Stomach (tissue), 9 donors: ENCODE measurements around the gene FARS2. TPM values are rescaled to one million over a fixed set of nuclear protein-coding genes. Genes with fewer than 3 reads are reported as not detected.

Experiments
- DNase-seq, 2 donors: peaks; one replicate each; pipeline versions ENCODE4 v3.0.0 to v3.0.0-alpha.2; 2013 to 2019
- H3K27ac ChIP-seq, 5 donors: fragments of 200-600 bp in 4 of 5; sonication (generic) in 4 of 5; one replicate each; pipeline ENCODE4 v1.5.1; 2013 to 2019; ENCODE audit warnings: mild to moderate bottlenecking in 1 of 5, moderate library complexity in 1 of 5
- H3K27me3 ChIP-seq, 3 donors: fragments of 200-600 bp; sonication (generic); one replicate each; pipeline ENCODE4 v1.5.1; 2017 to 2019; ENCODE audit warnings: mixed run types in 1 of 3
- H3K36me3 ChIP-seq, 4 donors: fragments of 200-600 bp; sonication (generic); 1 replicate in 3 of 4; 2 replicates in 1 of 4; pipeline ENCODE4 v1.5.1; 2016 to 2019
- H3K4me1 ChIP-seq, 4 donors: fragments of 200-600 bp; sonication (generic); one replicate each; pipeline ENCODE4 v1.5.1; 2016 to 2019
- H3K4me3 ChIP-seq, 4 donors: fragments of 200-600 bp; sonication (generic) in 3 of 4; one replicate each; pipeline ENCODE4 v1.5.1; 2016 to 2019; ENCODE audit warnings: mild to moderate bottlenecking in 1 of 4
- H3K9me3 ChIP-seq, 4 donors: fragments of 200-600 bp; sonication (generic); one replicate each; pipeline ENCODE4 v1.5.1; 2016 to 2019
- CTCF ChIP-seq, 7 experiments: fragments of 450-650 bp in 4 of 7; fragments of 200-600 bp in 3 of 7; sonication (generic) in 3 of 7; IDR thresholded peaks; one replicate each; pipeline ENCODE4 v1.5.1; 2016 to 2019; ENCODE audit warnings: antibody characterized with exemption in 7 of 7, control low read depth in 2 of 7, mild to moderate bottlenecking in 1 of 7
- EP300 ChIP-seq: sonication (generic); formaldehyde crosslinking; IDR thresholded peaks from one replicate; pipeline ENCODE4 v1.6.1; 2017; ENCODE audit warnings: antibody characterized with exemption
- POLR2A ChIP-seq, 4 donors: fragments of 450-650 bp; IDR thresholded peaks; one replicate each; pipeline ENCODE4 v1.6.1; 2016; ENCODE audit warnings: antibody characterized with exemption in 4 of 4, control low read depth in 2 of 4, mild to moderate bottlenecking in 1 of 4, moderate library complexity in 1 of 4
- POLR2AphosphoS5 ChIP-seq, 3 donors: sonication (generic); formaldehyde crosslinking; IDR thresholded peaks; one replicate each; pipeline ENCODE4 v1.6.1; 2016; ENCODE audit warnings: antibody characterized with exemption in 3 of 3
- WGBS, 5 donors: extraction: QIAGEN DNeasy Blood & Tissue Kit in 3 of 5; methylation state at CpG; one replicate each; pipeline versions ENCODE4 v1.1.5 to v1.1.7; 2013 to 2018; 5-methylcytosine and 5-hydroxymethylcytosine counted together
- intact Hi-C: fragments of 100-400 bp; cut with DNase I; formaldehyde crosslinking; loops from one replicate; pipeline ENCODE4 v1.15.1; 2023; ENCODE audit warnings: low total_unique reads
- polyA plus RNA-seq, 3 donors: library from polyadenylated mRNA; stranded (reverse); fragments of 200-250 nt; gene quantifications; one replicate each; pipeline ENCODE4 v1.2.3, GENCODE V29; 2013
- total RNA-seq, 5 donors: library from RNA; depleted of rRNA; stranded (reverse); fragments of >200 nt; gene quantifications; one replicate each; pipeline versions ENCODE4 v1.1.0 to v1.2.3, GENCODE V29; 2014 to 2016
- donor health status: healthy with polysubstance abuse.
- donor health status: Bipolar disorder and iron deficiency.
- donor health status: healthy.

FARS2 gene
- total and polyA plus RNA-seq, 8 donors = 3.8 to 47.8 (median 15.9) TPM

GRCh38 chr6:5247201-5247600 lies 14.1 kb upstream of the FARS2 start:
- no peak overlapping the region for H3K4me3 ChIP-seq
- WGBS, 5 donors = 95 to 98% (median 97%) methylated on average over 2 of the region's 2 CpGs
- TF ChIP-seq EP300 = no peak
- no peak for TF ChIP-seq POLR2AphosphoS5 (IDR thresholded peaks at IDR 0.05)
- no peak for TF ChIP-seq CTCF (IDR thresholded peaks at IDR 0.05)
- no peak for DNase-seq
- intact Hi-C loops = no loop called here
- peaks cover 0 to 8% (median 3%) of the 10 kb centered on the region in 4 donors for H3K36me3 ChIP-seq
- H3K27me3 ChIP-seq = no peaks in the 10 kb centered on the region
- no peaks in the 10 kb centered on the region for H3K9me3 ChIP-seq
- no peak overlapping the region for H3K27ac ChIP-seq
- H3K4me1 ChIP-seq = no peaks in the 10 kb centered on the region

- no peak for TF ChIP-seq POLR2AphosphoS5 (IDR thresholded peaks at IDR 0.05)
- no peak for TF ChIP-seq POLR2A (IDR thresholded peaks at IDR 0.05)
- no peak for TF ChIP-seq EP300
- TF ChIP-seq CTCF (IDR thresholded peaks at IDR 0.05) = no peak
- Histone ChIP-seq H3K36me3 (peaks cover 0 to 14% (median 4%) of the 10 kb centered on the region in 4 donors), H3K4me1 (no peaks in the 10 kb centered on the region), H3K27me3 (no peaks in the 10 kb centered on the region), H3K4me3 (no peak overlapping the region), H3K27ac (no peak overlapping the region), H3K9me3 (no peaks in the 10 kb centered on the region)
- intact Hi-C loops = no loop called here
- no peak for DNase-seq
- 72 to 86% (median 78%) methylated on average over 9 of the region's 9 CpGs for WGBS, 5 donors
These were observed 12.8 kb upstream of the FARS2 start for GRCh38 chr6:5248302-5249098.

GRCh38 chr6:5249451-5250122 lies 11.7 kb upstream of the FARS2 start:
- 73 to 85% (median 77%) methylated on average over 5 of the region's 5 CpGs for WGBS, 5 donors

More at GRCh38 chr6:5249451-5250122, 11.7 kb upstream of the FARS2 start:
- Histone ChIP-seq H3K4me3 (no peak overlapping the region), H3K27me3 (no peaks in the 10 kb centered on the region), H3K27ac (no peak overlapping the region), H3K4me1 (no peaks in the 10 kb centered on the region), H3K9me3 (no peaks in the 10 kb centered on the region), H3K36me3 (peaks cover 0 to 20% (median 6%) of the 10 kb centered on the region in 4 donors)
- intact Hi-C loops = no loop called here
- TF ChIP-seq EP300 (no peak), CTCF (IDR thresholded peaks at IDR 0.05) (no peak), POLR2AphosphoS5 (IDR thresholded peaks at IDR 0.05) (no peak), POLR2A (IDR thresholded peaks at IDR 0.05) (no peak)
- no peak for DNase-seq
